KMS-11 (cell line): ENCODE data around the gene ZNF763.

Source experiments
- H2AFZ ChIP-seq: fragments of 200-600 bp; sonication (generic); 2 replicates; pipeline ENCODE4 v1.6.1; 2016; ENCODE audit warnings: antibody characterized with exemption, mixed run types, low read depth
- H3K27ac ChIP-seq: fragments of 200-600 bp; sonication (generic); 2 replicates; pipeline ENCODE4 v1.6.1; 2016; ENCODE audit warnings: mild to moderate bottlenecking, mixed run types
- H3K27me3 ChIP-seq: fragments of 200-600 bp; sonication (generic); 2 replicates; pipeline ENCODE4 v1.6.1; 2017; ENCODE audit warnings: mild to moderate bottlenecking, low read depth, mixed run types, moderate library complexity; ENCODE audit not compliant: insufficient read depth
- H3K36me3 ChIP-seq: fragments of 200-600 bp; sonication (generic); 2 replicates; pipeline ENCODE4 v1.6.1; 2017; ENCODE audit warnings: mild to moderate bottlenecking, mixed run types; ENCODE audit not compliant: insufficient read depth
- H3K4me1 ChIP-seq: fragments of 200-600 bp; sonication (generic); 2 replicates; pipeline ENCODE4 v1.6.1; 2016; ENCODE audit warnings: mild to moderate bottlenecking, low read depth, mixed run types; ENCODE audit not compliant: poor library complexity, severe bottlenecking
- H3K4me2 ChIP-seq: fragments of 200-600 bp; sonication (generic); 2 replicates; pipeline ENCODE4 v1.7.0; 2016; ENCODE audit warnings: mild to moderate bottlenecking, mixed run types
- H3K4me3 ChIP-seq: fragments of 200-600 bp; sonication (generic); IDR thresholded peaks from 2 replicates; pipeline ENCODE4 v1.6.1; 2017; ENCODE audit warnings: low read depth, low read length, mixed read lengths; ENCODE audit not compliant: insufficient read depth
- H3K79me2 ChIP-seq: fragments of 200-600 bp; sonication (generic); 2 replicates; pipeline ENCODE4 v1.6.1; 2016; ENCODE audit warnings: low read depth, mixed run types; ENCODE audit not compliant: insufficient read depth
- H3K9ac ChIP-seq: fragments of 200-600 bp; sonication (generic); 2 replicates; pipeline ENCODE4 v1.6.1; 2016; ENCODE audit warnings: mild to moderate bottlenecking, mixed run types
- H4K20me1 ChIP-seq: fragments of 200-600 bp; sonication (generic); 2 replicates; pipeline ENCODE4 v1.6.1; 2016; ENCODE audit warnings: mild to moderate bottlenecking, mixed run types; ENCODE audit not compliant: insufficient read depth
- CTCF ChIP-seq: fragments of 200-600 bp; sonication (generic); conservative IDR thresholded peaks from 2 replicates; pipeline ENCODE4 v1.6.1; 2017; ENCODE audit warnings: low read depth, mild to moderate bottlenecking, antibody characterized with exemption, low read length, moderate library complexity, mixed read lengths

Gene ZNF763

GRCh38 chr19:11942008-11942842 is 22.6 kb upstream of the ZNF763 start:
- H3K79me2 ChIP-seq: peaks cover 9% of the 10 kb centered on the region; the same call in 1 of the 2 replicates

GRCh38 chr19:11942843-11943108 is 22.1 kb upstream of the ZNF763 start:
- no peak for TF ChIP-seq CTCF
- H3K79me2 ChIP-seq: peaks cover 7% of the 10 kb centered on the region; the same call in 1 of the 2 replicates
- no peaks in the 10 kb centered on the region; the same call in 1 of the 2 replicates for H3K36me3 ChIP-seq

More at GRCh38 chr19:11942008-11942842, 22.6 kb upstream of the ZNF763 start:
- H3K4me2 ChIP-seq: no peak overlapping the region
- H3K4me1 ChIP-seq: no peaks in the 10 kb centered on the region
- H3K27ac ChIP-seq: no peak overlapping the region
- no peak overlapping the region for H2AFZ ChIP-seq
- H3K36me3 ChIP-seq: no peaks in the 10 kb centered on the region; the same call in 1 of the 2 replicates
- no peaks in the 10 kb centered on the region for H3K27me3 ChIP-seq
- no peak overlapping the region for H3K4me3 ChIP-seq
- H4K20me1 ChIP-seq: no peaks in the 10 kb centered on the region
- no peak overlapping the region for H3K9ac ChIP-seq
- no peak for TF ChIP-seq CTCF

GRCh38 chr19:11944656-11945055 is 20.2 kb upstream of the ZNF763 start:
- H3K27me3 ChIP-seq: no peaks in the 10 kb centered on the region
- 0 out of 2 replicates have a peak, but pooled peaks cover 3% of the 10 kb centered on the region for H3K36me3 ChIP-seq
- H3K4me2 ChIP-seq: no peak overlapping the region
- H3K27ac ChIP-seq: no peak overlapping the region
- no peak overlapping the region for H2AFZ ChIP-seq
- no peak for TF ChIP-seq CTCF
- no peaks in the 10 kb centered on the region; the same call in 1 of the 2 replicates for H3K79me2 ChIP-seq
- no peaks in the 10 kb centered on the region for H4K20me1 ChIP-seq
- H3K9ac ChIP-seq: no peak overlapping the region
- H3K4me1 ChIP-seq: no peaks in the 10 kb centered on the region
- H3K4me3 ChIP-seq: no peak overlapping the region

More at GRCh38 chr19:11942843-11943108, 22.1 kb upstream of the ZNF763 start:
- Histone ChIP-seq H3K9ac (no peak overlapping the region), H2AFZ (no peak overlapping the region), H4K20me1 (no peaks in the 10 kb centered on the region), H3K4me3 (no peak overlapping the region), H3K27ac (no peak overlapping the region), H3K4me2 (no peak overlapping the region), H3K27me3 (no peaks in the 10 kb centered on the region), H3K4me1 (no peaks in the 10 kb centered on the region)

GRCh38 chr19:11948646-11949045 is 16.2 kb upstream of the ZNF763 start:
- Histone ChIP-seq H3K36me3 (peaks cover 3% of the 10 kb centered on the region; the same call in 1 of the 2 replicates), H4K20me1 (no peaks in the 10 kb centered on the region), H3K79me2 (no peaks in the 10 kb centered on the region; the same call in 1 of the 2 replicates), H3K4me3 (no peak overlapping the region), H3K27ac (no peak overlapping the region), H3K9ac (no peak overlapping the region), H3K4me1 (no peaks in the 10 kb centered on the region), H2AFZ (no peak overlapping the region), H3K27me3 (no peaks in the 10 kb centered on the region), H3K4me2 (no peak overlapping the region)
- no peak for TF ChIP-seq CTCF
